Bronchial epithelial cell (primary cell): ENCODE measurements around the gene LYL1. TPM values are rescaled to one million over a fixed set of nuclear protein-coding genes. Genes with fewer than 3 reads are reported as not detected.
A peak's percentile ranks its signal among the peaks of the same experiment; 100 is the strongest.

ENCODE experiments used
- DNase-seq: peaks from one replicate; pipeline ENCODE4 v3.0.0-alpha.2; 2010; ENCODE audit warnings: low read depth
- FAIRE-seq: peaks from 2 replicates; lab custom pipeline; 2011; peaks lifted over from hg19 to GRCh38; lab: Jason Lieb, UNC
- H3K27me3 ChIP-seq: 2 replicates; pipeline ENCODE4 v1.5.1; 2011; ENCODE audit warnings: low read length; ENCODE audit not compliant: control insufficient read depth, insufficient read depth
- H3K36me3 ChIP-seq: 2 replicates; pipeline ENCODE4 v1.5.1; 2011; ENCODE audit warnings: low read length; ENCODE audit not compliant: control insufficient read depth, insufficient read depth
- H3K4me3 ChIP-seq: 2 replicates; pipeline ENCODE4 v1.5.1; 2011; ENCODE audit warnings: mild to moderate bottlenecking, low read depth, low read length, control low read depth
- total RNA-seq: library from RNA; depleted of rRNA; stranded (reverse); fragments of >200 nt; gene quantifications from 2 replicates; pipeline ENCODE4 v1.2.1, GENCODE V29; 2014
- TF ChIP-seq, protein P1 (sequence below): IDR thresholded peaks from 2 replicates; pipeline ENCODE4 v1.5.1; 2011; ENCODE audit warnings: mild to moderate bottlenecking, moderate library complexity, low read length, control low read depth, inconsistent platforms; ENCODE audit not compliant: insufficient read depth, severe bottlenecking

Gene LYL1
- total RNA-seq, 1 donor from 2014 or later = 1.3 TPM

- peaks cover 4% of the 10 kb centered on the region for H3K36me3 ChIP-seq
- FAIRE-seq (peak; percentile 47), DNase-seq (no peak)
- TF ChIP-seq, protein P1, sequence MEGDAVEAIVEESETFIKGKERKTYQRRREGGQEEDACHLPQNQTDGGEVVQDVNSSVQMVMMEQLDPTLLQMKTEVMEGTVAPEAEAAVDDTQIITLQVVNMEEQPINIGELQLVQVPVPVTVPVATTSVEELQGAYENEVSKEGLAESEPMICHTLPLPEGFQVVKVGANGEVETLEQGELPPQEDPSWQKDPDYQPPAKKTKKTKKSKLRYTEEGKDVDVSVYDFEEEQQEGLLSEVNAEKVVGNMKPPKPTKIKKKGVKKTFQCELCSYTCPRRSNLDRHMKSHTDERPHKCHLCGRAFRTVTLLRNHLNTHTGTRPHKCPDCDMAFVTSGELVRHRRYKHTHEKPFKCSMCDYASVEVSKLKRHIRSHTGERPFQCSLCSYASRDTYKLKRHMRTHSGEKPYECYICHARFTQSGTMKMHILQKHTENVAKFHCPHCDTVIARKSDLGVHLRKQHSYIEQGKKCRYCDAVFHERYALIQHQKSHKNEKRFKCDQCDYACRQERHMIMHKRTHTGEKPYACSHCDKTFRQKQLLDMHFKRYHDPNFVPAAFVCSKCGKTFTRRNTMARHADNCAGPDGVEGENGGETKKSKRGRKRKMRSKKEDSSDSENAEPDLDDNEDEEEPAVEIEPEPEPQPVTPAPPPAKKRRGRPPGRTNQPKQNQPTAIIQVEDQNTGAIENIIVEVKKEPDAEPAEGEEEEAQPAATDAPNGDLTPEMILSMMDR = no peak
- H3K27me3 ChIP-seq = no peaks in the 10 kb centered on the region
- H3K4me3 ChIP-seq = no peak overlapping the region
These were observed 19.0 kb downstream of the LYL1 start for GRCh38 chr19:13083627-13084026.

GRCh38 chr19:13083008-13083404, 19.7 kb downstream of the LYL1 start:
- TF ChIP-seq, protein P1 = no peak
- peaks cover 5% of the 10 kb centered on the region for H3K36me3 ChIP-seq
- DNase-seq (no peak), FAIRE-seq (no peak)
- H3K27me3 ChIP-seq = no peaks in the 10 kb centered on the region
- H3K4me3 ChIP-seq = no peak overlapping the region

- FAIRE-seq = no peak
These were observed 20.3 kb downstream of the LYL1 start for GRCh38 chr19:13082192-13083007.

DNA sequence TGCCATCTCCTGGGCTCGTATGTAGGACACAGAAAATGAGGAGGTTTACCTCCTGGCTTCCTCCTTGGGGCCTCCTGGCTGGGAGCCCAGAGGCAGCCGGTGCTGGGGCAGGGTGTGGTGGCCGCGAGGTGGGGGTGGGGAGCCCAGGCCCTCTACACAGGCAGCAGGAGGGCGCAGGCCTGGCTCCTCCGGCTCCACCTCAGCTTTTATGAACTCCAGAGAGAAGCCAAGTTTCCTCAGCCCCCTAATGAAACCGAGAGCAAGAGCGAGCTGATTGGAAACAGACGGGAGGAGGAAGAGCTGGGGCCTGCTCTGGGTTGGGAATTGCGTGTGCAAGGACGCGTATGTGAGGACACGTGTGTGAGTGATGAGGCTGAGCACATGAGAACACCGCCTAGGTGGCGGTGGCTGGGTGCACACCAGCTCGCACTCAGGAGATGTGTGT, 23.1 kb downstream of the LYL1 start:
- peak; percentile 14 for DNase-seq
- no peaks in the 10 kb centered on the region for H3K27me3 ChIP-seq
- TF ChIP-seq, protein P1 = no peak
- no peak for FAIRE-seq
- no peak overlapping the region for H3K4me3 ChIP-seq
- peaks cover 6% of the 10 kb centered on the region for H3K36me3 ChIP-seq

More at GRCh38 chr19:13082192-13083007, 20.3 kb downstream of the LYL1 start:
- no peak overlapping the region for H3K4me3 ChIP-seq
- DNase-seq = peak; percentile 4
- TF ChIP-seq, protein P1 = no peak
- peaks cover 3% of the 10 kb centered on the region for H3K36me3 ChIP-seq
- H3K27me3 ChIP-seq = no peaks in the 10 kb centered on the region

DNA sequence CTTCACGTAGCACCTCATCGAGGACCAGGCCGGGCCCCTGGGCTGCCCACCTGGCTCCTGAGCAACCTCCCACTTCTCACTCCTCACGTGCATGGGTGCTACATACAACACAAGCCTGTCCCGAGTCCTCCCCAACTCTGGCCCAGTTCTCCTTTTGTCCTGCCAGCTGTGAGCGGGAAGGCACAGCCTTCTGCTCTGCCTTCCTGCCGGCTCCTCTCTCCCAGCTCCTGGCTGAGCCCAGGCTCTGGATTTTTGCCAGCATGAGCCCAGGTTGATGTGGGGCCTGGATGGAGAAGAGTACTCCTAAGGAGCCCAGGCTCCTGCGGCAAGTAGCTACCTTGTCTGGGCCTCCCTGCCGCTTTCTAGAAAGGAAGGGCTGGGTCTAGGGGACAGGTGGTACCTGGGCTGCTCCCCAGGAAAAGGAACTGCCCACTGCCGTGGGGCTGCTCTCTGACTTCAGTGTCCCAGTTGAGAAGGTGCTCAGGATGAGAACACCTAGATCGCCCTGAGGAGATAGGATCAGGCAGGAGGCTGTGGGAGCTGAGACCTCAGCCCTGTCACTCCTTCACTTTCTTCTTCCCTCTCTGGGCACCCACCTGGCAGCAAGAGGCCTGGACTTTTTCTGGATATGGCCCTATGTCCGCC, 23.6 kb downstream of the LYL1 start:
- FAIRE-seq (no peak), DNase-seq (no peak)
- peaks cover 9% of the 10 kb centered on the region for H3K36me3 ChIP-seq
- H3K4me3 ChIP-seq = no peak overlapping the region
- TF ChIP-seq, protein P1 = no peak
- no peaks in the 10 kb centered on the region for H3K27me3 ChIP-seq
